GM23248 (cell line): ENCODE results near the gene MED20.

Experiments
- EZH2 ChIP-seq: fragments of 200-600 bp; sonication (generic); IDR thresholded peaks from 2 replicates; pipeline ENCODE4 v1.6.1; 2018; ENCODE audit warnings: antibody characterized with exemption, mild to moderate bottlenecking; ENCODE audit not compliant: insufficient read depth, poor library complexity, severe bottlenecking
- EZH2phosphoT487 ChIP-seq: fragments of 200-600 bp; sonication (generic); IDR thresholded peaks from 2 replicates; pipeline ENCODE4 v1.6.1; 2018; ENCODE audit warnings: antibody characterized with exemption, moderate library complexity, mild to moderate bottlenecking, low read depth; ENCODE audit not compliant: insufficient read depth

DNA sequence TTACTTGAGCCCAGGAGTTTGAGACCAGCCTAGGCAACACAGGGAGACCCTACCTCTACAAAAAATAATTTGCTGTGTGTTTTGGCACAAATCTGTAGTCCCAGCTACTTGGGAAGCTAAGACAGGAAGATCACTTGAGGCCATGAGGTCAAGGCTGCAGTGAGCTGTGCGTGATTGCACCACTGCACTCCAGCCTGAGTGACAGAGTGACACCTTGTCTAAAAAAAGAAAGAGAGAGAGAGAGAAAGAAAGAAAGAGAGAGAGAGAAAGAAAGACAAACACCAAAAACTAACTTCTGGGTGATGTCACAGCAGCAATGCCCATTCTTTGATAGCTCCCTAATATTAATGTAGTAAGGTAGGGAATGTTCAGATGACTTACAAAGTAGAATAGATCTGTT is 46.2 kb downstream of the MED20 start:
- TF ChIP-seq EZH2 (no peak), EZH2phosphoT487 (no peak)
